Measurements from ENCODE around the gene SOHLH1. TPM values are rescaled to one million over a fixed set of nuclear protein-coding genes. Genes with fewer than 3 reads are reported as not detected.

SOHLH1 gene
- polyA plus RNA-seq, 2 of the 4 experiments (the other 2 are of a cell fraction), result not detected

DNA sequence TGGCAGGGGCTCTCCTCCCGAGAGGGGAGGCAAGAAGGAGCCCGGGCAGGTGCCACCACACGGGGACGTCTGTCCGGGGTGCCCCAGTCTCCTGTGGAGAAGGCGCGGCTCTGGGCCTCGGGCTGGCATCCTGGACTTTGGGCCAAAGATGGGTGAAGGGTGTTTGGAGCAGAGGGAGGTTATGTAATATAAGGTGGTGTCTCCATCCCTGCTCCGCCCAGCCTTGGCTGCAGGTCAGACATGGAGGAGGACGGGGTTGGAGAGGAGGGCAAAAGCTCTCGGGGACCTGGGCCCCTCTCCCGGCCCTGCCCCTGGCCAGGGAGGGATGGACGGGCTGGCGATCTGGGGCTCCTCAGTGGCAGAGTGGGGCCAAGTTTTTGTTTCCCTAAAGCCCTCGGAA, 1.2 kb upstream of the SOHLH1 start (continued):
- TF ChIP-seq GATA3 (IDR thresholded peaks at IDR 0.05; ENCODE audit: borderline replicate concordance), result no peak

DNA sequence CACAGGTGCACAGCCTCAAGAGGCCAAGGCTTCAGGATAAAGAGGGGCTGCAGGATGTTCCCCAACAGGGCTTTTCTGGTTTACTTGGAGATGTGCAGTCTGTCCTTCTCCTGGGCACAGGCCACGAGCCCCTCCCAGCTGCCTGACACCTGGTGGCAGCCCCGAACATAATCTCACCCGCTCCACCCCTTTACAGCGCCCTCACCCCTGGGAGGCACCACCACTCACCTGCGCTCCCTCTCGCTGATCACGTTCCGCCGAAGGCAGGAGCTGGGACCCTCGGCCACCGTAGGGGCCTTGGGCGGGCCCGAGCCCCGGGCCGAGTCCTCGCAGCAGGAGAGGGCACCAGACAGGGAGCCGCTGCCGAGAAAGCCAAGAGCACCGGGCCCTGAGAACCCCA, 514 bp downstream of the SOHLH1 start:
- ATAC-seq, result peak in 1 of 2 experiments; percentile 15; a peak in 1 of 6 replicates
- no peak for DNase-seq (ENCODE audit: low read depth in 1 of 2, low spot score in 1 of 2)
- H3K9me3 ChIP-seq, result no peaks in the 10 kb centered on the region
- H3K4me1 ChIP-seq, result peaks cover 9% of the 10 kb centered on the region; the same call in 2 of the 3 replicates
- ChIA-PET POLR2A (no interaction called here), CTCF (no interaction called here)
- 66% methylated on average over 13 of the region's 19 CpGs for WGBS (ENCODE audit: missing lambda C conversion rate)
- TF ChIP-seq FOSB (CRISPR knock-in tag; IDR thresholded peaks at IDR 0.05), result no peak
- TF ChIP-seq RFX5 (IDR thresholded peaks at IDR 0.05), result no peak
- TF ChIP-seq, protein P1, sequence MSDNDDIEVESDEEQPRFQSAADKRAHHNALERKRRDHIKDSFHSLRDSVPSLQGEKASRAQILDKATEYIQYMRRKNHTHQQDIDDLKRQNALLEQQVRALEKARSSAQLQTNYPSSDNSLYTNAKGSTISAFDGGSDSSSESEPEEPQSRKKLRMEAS (IDR thresholded peaks at IDR 0.05), result no peak
- no peak overlapping the region for H3K4me3 ChIP-seq
- H3K4me2 ChIP-seq, result no peak overlapping the region
- H3K27ac ChIP-seq, result no peak overlapping the region
- FAIRE-seq, result no peak

GRCh38 chr9:135698236-135698635, 1.0 kb downstream of the SOHLH1 start:
- Histone ChIP-seq H3K4me1 (peaks cover 9% of the 10 kb centered on the region; the same call in 2 of the 3 replicates), H3K4me2 (no peak overlapping the region), H3K4me3 (no peak overlapping the region), H3K9me3 (no peaks in the 10 kb centered on the region), H3K27ac (no peak overlapping the region)
- no peak for DNase-seq (ENCODE audit: low read depth in 1 of 2, low spot score in 1 of 2)
- ChIA-PET CTCF (no interaction called here), POLR2A (no interaction called here)
- 74% methylated on average over 20 of the region's 21 CpGs for WGBS (ENCODE audit: missing lambda C conversion rate)
- no peak for TF ChIP-seq EHF (CRISPR knock-in tag; IDR thresholded peaks at IDR 0.05)
- TF ChIP-seq FOXS1 (CRISPR knock-in tag; IDR thresholded peaks at IDR 0.05), result no peak
- no peak for TF ChIP-seq GATA3 (IDR thresholded peaks at IDR 0.05; ENCODE audit: borderline replicate concordance)
- no peak for TF ChIP-seq HMGXB4 (CRISPR knock-in tag; IDR thresholded peaks at IDR 0.05; ENCODE audit: borderline replicate concordance)
- TF ChIP-seq CBX8 (IDR thresholded peaks at IDR 0.05), result no peak
- no peak for TF ChIP-seq POLR2A (IDR thresholded peaks at IDR 0.05; ENCODE audit: low read length)
- no peak for TF ChIP-seq KDM5A (IDR thresholded peaks at IDR 0.05)
- TF ChIP-seq FOSB (CRISPR knock-in tag; IDR thresholded peaks at IDR 0.05), result no peak
- no peak for TF ChIP-seq CBX2 (IDR thresholded peaks at IDR 0.05; ENCODE audit: borderline replicate concordance, low read depth)
- TF ChIP-seq CHD4 (IDR thresholded peaks at IDR 0.05; ENCODE audit: borderline replicate concordance), result no peak
- no peak for TF ChIP-seq MAFK (IDR thresholded peaks at IDR 0.05; ENCODE audit: partially characterized antibody)
- no peak for TF ChIP-seq BHLHE40 (IDR thresholded peaks at IDR 0.05; ENCODE audit: low read depth, low read length)
- TF ChIP-seq RAD21 (conservative IDR thresholded peaks at IDR 0.05 in 1 of 2, IDR thresholded peaks at IDR 0.05 in 1 of 2), result no peak
- no peak for TF ChIP-seq KDM1A (IDR thresholded peaks at IDR 0.05; ENCODE audit: low read depth)
- TF ChIP-seq, protein P2, sequence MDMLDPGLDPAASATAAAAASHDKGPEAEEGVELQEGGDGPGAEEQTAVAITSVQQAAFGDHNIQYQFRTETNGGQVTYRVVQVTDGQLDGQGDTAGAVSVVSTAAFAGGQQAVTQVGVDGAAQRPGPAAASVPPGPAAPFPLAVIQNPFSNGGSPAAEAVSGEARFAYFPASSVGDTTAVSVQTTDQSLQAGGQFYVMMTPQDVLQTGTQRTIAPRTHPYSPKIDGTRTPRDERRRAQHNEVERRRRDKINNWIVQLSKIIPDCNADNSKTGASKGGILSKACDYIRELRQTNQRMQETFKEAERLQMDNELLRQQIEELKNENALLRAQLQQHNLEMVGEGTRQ (IDR thresholded peaks at IDR 0.05), result no peak
- TF ChIP-seq TP53 (CRISPR knock-in tag; IDR thresholded peaks at IDR 0.05), result no peak
- TF ChIP-seq JUNB (IDR thresholded peaks at IDR 0.05), result no peak
- no peak for TF ChIP-seq SMC3 (IDR thresholded peaks at IDR 0.05)
- ATAC-seq, result no peak
- no peak for FAIRE-seq

DNA sequence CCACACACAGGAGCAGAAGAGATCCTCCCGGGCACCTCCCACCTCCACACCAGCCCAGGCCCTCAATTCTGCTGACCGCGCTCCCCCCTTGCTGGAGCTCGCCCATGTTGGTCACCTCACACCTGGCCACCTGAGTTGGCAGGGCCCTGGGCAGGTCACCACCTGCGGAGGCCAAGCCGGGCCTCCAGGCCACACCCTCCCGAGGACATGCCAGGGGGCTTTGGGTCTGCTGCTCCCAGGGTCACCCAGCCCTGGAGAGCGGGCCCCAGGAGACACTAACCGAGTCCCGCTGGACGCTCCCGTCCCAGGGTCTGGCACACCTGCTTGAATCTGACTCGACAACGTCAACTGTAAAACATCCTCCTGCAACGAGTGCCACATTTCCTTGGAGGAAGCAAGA, 2.1 kb downstream of the SOHLH1 start:
- Histone ChIP-seq H3K4me2 (no peak overlapping the region), H3K4me3 (no peak overlapping the region), H3K9me3 (no peaks in the 10 kb centered on the region), H3K4me1 (peaks cover 7% of the 10 kb centered on the region; the same call in 2 of the 3 replicates), H3K27ac (no peak overlapping the region)
- POLR2A ChIA-PET, result no interaction called here
- WGBS (ENCODE audit: missing lambda C conversion rate), result 61% methylated on average over 15 of the region's 15 CpGs
- ATAC-seq (no peak), FAIRE-seq (no peak), DNase-seq (ENCODE audit: low read depth in 1 of 2, low spot score in 1 of 2) (no peak)
- CTCF ChIA-PET, result no interaction called here
- TF ChIP-seq, protein P3, sequence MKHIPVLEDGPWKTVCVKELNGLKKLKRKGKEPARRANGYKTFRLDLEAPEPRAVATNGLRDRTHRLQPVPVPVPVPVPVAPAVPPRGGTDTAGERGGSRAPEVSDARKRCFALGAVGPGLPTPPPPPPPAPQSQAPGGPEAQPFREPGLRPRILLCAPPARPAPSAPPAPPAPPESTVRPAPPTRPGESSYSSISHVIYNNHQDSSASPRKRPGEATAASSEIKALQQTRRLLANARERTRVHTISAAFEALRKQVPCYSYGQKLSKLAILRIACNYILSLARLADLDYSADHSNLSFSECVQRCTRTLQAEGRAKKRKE (CRISPR knock-in tag; IDR thresholded peaks at IDR 0.05; ENCODE audit: low read depth), result no peak
- no peak for TF ChIP-seq ZNF302 (CRISPR knock-in tag; IDR thresholded peaks at IDR 0.05)
- TF ChIP-seq, protein P1 (IDR thresholded peaks at IDR 0.05), result no peak
- TF ChIP-seq HMGXB4 (CRISPR knock-in tag; IDR thresholded peaks at IDR 0.05; ENCODE audit: borderline replicate concordance), result no peak
- TF ChIP-seq HOXB5 (CRISPR knock-in tag; IDR thresholded peaks at IDR 0.05), result no peak
- TF ChIP-seq HOXB13 (CRISPR knock-in tag; IDR thresholded peaks at IDR 0.05; ENCODE audit: low read depth), result no peak
- TF ChIP-seq PHF8 (IDR thresholded peaks at IDR 0.05; ENCODE audit: borderline replicate concordance, low read depth), result no peak
- TF ChIP-seq SMC3 (IDR thresholded peaks at IDR 0.05), result no peak
- TF ChIP-seq MAZ (IDR thresholded peaks at IDR 0.05; ENCODE audit: borderline replicate concordance, low read depth, low read length), result no peak
- no peak for TF ChIP-seq GATA3 (IDR thresholded peaks at IDR 0.05; ENCODE audit: borderline replicate concordance)

Data from A549 (cell line).